SHP77 treated with DMSO at 0.1 percent for 48 hours (cell line): ENCODE data around the gene CYYR1.

Experiments used
- DNase-seq: peaks from one replicate; lab custom pipeline; 2025; lab: John Stamatoyannopoulos, UW

CYYR1 gene

DNA sequence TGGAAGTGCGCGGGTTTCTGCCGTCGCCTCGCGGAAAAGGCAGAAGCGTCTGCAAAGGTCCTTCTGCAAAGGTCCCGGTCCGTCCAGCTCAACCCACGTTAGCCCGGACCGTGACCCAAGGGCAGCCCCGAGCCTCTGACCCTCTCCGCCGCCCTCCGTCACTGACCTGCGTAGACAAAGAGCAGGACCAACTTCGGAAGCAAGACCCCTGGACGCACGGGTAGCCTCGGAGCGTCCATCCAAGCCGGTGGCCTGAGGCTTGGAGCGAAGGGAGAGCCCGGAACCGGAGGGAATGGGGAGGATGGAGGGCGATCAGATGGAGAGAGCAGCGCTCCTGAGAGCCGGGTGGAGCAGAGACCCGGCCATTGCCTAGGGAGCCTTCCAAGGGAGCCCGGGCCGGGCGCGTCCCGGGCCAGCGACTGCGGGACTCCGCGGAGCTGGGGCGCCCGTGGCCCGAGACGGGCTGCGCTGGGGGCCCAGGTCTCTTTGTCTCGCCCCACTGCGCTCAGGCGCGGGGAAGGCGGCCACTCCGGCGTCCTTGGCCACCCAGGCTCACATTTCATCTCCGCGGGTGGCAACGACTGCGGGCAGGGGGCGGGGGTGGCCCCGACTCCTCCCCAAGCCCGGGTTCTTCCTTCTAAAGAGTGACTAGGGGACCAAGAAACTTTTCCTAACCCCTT is at the start of gene CYYR1:
CYYR1 (minus strand) TSS at position 585 of the 680 bp plus-strand sequence; CDS start at position 239, 346 bp downstream.
- no peak for DNase-seq

DNA sequence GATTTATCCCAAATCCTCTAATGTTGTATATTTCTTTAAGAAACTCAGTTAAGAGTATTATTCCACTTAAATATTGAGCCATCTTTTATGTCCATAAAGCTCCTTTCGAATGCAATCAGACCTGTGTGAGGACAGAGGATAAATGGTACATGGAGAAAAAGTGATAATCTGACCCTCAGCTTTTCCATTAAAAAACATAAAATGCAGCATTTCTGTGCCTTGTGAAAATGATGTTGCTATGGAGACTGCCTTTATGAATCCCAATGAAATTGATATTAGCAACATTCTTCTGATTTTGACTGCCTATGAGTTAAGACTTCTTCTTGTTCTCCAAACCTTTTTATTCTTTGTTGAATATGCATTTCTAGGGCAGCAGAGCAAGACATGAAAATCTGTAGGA is 44.1 kb upstream of the CYYR1 start:
- DNase-seq: no peak

DNA sequence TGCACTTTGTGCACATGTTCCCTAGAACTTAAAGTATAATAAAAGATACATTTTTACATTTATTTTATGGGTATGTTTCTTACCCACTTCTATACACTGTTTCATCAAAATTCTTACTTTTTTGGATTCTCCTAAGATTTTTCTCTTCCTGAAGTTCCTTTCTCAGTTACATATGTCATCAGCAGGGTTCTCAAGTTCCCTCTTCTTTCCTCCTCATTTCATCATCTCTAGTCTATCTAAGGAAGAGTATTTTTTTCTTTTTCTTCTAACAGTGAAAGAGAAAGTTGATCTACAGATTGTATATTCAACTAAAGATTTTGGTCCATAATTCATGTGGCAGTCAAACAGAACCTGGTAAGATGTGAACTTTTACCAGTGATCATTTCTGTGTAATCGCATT is 41.2 kb upstream of the CYYR1 start:
- no peak for DNase-seq

DNA sequence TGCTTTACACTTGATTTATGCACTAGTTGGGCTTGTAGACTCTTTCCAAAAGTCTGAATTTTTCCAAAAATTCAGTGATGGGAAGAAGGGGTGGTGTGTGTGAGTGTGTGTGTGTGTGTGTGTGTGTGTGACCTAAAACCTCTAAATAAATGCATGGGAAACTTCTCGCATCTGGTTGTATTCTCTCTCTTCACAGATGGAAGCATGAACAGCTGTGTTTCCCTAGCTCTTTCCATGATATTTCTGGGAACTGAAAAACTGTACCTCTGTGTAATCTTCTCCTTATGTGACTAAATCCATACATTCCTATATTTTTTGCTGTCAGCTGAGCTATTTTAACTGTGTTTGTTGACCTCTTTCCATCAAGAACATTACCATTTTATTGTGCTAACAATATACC is 26.2 kb upstream of the CYYR1 start:
- no peak for DNase-seq

DNA sequence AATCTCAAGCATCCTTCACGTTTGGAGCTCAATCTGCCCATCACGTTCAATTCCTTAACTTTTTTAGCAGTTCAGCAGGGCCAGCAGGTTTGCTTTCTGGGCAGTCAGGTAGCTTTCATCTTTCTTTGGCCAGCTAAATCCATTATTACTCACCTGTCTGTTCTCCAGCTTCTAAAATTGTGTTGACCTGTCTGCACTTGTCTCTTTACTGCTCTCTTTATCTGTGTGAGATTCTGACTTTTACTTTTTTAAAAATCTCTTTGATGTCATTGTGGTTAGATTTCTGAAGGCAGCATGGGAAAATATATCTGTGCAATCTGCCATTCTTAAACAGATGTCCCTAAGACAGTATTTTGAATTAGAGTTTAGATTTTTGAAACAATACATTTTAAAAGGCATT is 24.9 kb upstream of the CYYR1 start:
- no peak for DNase-seq

DNA sequence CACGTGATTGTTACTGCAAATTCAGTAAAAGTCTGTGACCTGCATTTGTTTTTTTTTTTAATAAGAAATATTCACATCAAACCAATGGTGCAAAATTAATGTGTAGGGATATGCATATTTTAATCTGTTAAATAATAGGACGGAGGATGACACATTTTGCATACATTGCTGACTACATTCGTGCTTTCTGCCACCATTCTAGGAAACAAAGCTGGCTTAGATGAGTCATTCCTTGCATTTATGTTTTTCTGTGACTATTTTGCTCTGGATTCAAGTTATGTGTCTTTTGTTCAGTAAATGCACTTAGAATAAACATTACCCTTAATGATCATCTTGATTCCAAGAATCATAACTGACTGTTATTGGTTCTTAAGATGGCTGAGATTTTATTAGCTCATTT is 23.9 kb upstream of the CYYR1 start:
- no peak for DNase-seq

DNA sequence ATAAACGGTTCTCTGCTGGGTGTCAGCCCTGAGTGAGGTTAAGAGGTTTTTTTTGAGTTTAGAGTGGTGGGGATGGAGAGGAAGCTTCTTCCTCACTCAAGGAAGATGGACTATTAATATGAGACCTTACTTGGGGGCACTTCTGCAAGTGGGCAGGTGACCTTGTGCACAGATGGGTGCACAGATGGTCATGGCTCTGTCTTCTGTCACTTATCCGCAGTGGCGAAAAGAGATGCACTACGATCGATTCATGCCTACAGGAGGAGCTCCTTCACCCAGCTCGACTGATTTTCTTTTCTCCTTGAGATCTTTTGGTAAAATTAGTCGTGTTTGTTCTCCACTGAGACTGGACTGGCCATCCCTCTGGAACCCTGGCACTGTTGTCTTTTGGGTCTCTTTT is 22.9 kb upstream of the CYYR1 start:
- DNase-seq: no peak

DNA sequence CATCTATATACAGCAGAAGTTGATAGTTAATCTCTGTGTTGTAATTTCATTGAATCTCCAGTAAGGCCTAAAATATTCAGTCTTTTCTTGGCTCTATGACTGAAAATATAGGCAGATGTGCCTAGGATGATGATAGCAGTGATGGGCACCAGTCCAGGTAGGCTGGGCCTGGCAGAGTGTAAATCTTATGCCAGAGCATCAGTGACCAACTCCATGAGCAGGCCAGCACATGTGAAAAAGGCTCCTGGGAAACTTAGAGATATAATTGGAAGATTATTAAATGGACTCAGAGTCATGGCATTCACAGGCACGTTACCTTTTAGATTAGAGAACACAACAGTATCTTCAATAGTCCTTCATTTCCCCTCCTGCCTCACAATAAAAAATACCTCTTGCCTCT is 20.7 kb upstream of the CYYR1 start:
- no peak for DNase-seq

DNA sequence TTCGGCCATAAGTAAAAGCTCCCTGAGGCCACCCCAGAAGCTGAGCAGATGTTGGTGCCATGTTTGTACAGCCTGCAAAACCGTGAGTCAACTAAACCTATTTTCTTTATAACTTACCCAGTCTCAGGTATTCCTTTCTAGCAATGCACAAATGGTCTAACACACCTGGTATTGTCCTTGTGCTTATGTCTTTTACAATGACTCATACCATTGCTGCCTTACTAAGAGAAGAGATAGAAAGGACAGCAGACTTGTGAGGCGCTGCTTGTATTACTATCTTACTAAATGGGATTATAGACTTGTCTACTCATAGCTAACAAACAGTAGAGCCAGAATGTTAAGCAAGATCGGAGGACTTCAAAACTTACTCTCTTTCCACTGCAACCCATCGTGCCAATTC is 18.5 kb upstream of the CYYR1 start:
- no peak for DNase-seq

DNA sequence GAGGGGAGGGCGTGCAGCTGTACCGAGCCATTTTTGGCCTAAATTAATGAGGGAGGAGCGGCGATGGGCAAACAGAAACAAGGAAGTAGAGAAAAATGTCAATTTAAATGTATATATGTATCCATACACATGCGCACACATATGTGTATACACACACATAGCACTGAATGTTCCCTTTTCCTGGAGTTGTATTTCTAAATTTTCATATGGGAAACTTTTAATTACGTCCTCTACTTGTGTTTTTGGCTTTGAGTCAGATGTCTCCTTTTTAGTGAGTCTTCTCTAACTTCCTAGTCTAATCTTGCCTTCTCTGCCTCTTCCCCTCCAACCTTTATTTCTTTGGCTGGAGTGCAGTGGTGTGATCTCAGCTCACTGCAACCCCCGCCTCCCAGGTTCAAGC is 15.4 kb upstream of the CYYR1 start:
- DNase-seq: no peak

DNA sequence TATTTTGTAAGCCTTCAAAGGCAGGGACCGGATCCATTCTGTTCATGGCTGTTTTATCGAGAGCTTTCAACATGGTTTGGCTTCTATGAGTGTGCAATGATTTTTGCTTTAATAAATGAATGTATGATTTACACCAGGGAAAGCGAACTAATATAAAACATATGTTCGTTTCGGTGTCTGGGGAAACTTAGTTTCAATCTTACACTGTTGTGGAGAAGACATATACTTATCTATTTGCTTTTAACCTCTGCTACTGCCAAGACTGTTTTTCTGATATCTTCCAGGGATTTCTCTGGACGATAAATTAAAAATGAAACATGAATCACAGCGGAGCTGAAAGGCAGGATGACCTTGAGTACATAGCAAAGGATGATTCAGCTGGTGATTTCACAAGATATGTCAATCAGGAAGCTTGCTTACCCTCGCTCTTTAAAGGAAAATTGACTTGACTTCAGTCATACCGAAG is 14.7 kb upstream of the CYYR1 start:
- DNase-seq: no peak

DNA sequence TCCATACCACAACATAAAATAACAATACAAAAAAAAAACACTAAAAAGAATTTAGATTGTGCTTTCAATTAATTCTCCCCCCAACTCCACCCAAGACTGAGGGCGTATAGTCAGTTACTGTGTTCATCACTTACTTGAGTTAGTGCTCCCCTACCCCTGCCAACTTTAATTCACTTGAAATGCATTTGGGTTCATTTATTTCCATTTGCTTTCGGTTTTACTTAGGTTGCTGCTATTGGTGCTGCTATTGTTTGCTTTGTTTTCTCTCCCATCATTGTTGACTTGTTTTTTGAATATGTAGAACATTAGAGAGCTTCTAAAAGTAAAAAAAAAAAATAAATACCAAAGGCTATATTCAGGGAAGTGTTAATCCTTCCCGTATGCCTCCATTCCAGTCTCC is 10.7 kb upstream of the CYYR1 start:
- DNase-seq: no peak

DNA sequence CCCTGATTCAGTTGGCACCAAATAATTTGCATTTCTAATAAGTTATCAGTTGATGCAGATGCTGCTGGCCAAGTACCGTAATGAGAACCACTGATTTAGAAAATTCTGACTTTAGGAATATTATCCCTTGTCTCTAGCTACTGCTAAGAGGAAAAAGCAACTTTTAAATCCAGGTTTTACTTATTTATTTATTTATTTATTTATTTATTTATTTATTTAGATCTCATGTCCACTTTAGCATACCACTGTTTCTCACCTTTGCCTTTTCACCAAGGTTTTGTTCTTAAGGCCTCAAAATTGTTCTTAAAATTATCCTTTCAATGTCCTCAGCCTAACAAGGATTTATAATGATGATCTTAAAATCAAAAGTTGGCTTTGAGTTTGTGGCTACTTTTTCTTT is 8.7 kb upstream of the CYYR1 start:
- DNase-seq: no peak

DNA sequence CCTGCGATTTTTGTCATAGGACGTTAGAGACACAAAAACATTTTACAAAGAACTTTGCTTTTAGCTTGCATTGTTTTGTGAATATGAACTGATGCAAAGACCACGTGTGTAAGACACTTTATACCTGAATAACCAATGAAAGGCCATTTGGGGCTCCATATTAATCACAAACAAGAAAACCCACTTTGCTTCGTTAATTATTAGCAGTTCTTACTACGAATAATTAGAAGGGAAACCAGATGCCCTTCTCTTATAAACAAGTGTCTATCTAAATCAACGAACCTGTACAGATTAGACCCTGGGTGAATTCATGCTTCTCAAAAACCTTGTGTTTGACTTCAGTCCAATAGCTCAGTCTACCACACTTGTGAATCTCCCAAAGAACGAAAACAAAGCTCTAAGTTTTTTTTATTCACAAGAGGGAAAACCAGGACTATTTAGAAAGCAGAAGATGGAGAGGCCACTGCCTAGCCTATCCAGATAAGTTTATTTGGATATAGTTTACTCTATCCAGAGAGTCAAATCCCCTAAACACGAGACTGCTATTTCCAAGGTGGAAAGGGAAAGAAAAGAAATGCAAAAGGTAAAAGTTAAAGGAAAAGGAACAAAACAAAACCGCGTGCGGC is 897 bp downstream of the CYYR1 start:
- DNase-seq: no peak

DNA sequence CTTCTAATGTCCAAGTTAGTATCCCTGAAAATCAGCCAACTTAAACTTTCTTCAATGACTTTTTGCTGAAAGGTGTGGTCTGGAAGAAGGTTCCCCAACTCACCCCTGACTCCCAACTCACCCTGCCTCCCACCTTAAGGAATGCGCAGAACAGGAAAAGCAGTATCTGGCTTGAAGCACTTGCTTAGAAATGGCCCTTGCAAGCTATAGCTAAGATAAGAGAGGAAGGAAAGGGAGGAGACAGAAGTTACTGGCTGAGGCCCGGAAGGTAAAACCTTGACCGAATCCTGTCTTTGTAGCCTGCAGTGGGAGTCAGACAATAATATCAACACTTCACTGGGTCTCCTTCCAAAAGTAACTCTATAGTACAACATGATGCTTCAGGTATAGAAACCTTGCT is 2.9 kb downstream of the CYYR1 start:
- DNase-seq: no peak

DNA sequence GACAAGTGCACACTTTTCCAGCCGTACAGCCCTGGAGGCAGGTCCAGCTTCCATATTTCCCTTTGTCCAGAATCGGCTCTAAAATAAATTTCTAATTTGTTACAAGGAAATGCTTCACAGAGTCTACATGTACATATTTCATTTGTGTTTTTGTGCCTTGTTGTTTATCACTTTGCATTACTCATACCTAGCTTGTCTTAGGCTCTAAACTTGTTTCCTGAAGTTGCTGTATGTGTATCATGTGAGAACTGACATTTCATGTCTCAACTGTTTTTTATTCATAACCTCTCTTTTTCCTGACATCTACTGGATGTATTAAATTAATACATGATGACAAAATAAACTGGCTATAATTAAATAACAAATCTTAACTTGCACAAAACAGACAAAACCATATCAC is 7.5 kb downstream of the CYYR1 start:
- no peak for DNase-seq

DNA sequence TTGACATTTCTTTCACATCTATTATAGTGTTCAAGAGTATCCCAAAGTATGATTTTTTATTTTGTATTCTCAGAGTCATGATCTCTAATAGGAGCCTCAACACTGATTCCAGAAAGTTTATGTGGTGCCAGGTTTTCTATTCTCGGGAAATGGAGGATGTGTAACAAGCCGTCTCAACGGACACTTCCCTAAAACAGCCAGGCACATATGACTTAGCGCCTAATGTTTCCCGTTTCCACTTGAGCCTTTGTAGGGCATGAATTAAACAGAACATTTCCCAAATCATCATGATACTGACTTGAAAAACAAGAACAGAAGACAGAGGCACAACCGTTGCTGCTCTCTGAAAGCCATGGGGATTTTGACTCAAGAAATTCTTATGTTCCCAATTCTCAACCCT is 8.0 kb downstream of the CYYR1 start:
- no peak for DNase-seq

DNA sequence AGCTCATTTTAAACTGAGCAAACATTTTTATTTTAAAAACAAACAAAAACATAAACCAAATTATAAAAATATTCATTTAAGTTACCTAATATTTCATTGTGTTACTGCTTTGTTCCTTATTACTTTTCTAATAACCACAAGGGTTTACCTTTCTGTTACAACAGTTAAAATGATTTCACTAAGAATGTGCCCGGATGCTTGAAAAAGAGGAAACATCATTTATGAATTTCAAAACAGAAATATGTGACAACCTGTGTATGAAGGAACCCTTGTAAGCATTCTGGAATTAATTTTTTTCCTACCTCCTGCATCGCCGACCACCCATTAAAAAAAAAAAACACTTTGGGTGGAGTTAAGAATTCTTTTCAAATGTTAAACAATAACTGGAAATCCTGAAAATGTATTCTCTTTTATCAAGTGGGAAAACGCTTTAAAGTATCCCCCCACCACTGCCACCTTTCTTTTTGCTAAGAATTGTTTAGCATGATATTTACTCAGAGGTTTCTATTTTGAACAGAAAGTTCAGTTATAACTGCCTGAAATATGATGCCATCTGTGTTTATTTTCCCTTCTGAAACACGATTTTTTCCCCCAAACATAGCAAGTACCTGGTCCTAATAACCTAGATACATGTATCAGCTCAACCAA is 9.1 kb downstream of the CYYR1 start:
- no peak for DNase-seq

DNA sequence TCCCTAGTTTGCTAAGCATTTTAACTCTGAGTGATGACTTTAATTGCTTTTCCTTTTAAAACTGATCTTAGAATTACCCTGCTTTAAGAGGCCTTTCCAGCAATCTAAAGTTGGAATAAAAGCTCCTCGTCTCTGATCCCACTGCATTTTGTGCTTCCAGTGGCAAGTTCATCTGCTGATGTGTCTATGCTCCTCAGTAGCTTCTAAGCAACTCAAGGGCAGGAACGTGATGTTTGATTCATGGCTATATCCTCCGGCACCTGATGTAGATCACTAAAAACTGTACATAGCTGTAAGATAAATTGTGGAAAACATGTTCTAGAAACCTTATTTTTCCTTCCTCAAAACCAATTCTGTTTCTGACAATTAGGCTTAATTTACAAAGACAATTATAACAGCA is 12.5 kb downstream of the CYYR1 start:
- DNase-seq: no peak

DNA sequence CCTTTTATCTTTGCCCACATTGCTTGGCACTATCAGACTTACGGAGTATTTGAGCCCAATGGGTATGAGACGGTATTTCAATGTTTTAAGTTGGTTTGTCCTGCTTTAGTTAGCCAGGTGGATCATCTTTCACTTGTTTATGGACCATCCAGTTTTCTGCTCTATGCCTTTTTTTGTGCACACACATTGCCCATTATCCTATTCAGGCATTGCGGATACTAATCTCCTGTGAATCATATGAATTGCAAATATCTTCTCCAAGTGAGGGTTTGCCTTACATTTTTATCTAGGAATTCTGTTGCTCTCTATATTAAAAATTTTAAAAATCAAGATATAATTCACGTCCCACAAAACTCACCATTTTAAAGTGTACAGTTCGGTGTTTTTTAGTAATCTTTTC is 14.0 kb downstream of the CYYR1 start:
- no peak for DNase-seq

DNA sequence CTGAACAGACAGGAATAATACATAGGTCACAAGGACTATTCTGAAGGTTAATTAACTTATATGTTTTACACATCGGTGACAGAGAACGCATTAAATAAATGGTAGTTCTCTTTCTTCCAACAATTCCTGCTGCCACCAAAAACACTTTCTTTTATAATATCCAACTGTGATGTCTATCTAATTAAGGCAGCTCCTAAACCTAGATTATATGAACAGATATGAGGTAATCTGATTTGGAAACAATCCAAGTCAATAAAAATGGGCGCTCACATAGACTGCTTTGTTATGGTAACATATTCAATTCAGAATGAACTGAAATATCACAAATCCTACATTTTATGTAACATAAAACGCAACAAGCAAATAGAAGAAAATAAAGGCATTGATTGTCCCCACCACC is 16.0 kb downstream of the CYYR1 start:
- DNase-seq: no peak

DNA sequence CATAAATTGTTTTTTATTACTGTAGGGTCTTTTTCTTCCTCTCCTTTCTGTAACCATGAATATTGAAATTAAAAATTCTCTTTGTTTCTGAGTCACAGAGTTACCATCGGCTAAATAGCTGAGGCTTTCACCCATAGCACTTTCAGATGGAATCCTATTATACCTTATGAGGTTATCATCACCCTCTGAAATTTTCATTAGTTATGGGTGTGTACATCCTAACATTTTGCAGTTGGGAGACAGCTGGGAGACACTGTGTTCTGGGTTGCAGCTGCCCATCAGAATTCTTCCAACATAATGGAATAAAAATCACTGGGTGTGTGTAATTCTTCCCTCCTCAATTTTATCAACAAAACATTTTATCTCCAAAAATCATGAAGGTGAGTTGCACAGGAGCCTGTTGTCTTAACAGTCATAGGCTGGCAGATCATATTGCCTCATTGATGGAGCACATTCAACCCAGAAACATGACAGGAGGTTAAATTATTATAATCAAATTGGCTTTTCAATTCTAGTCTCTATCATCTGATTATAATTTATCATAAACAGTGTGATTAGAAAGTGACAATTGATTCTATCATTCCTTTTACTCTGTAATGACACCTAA is 17.4 kb downstream of the CYYR1 start:
- DNase-seq: no peak

DNA sequence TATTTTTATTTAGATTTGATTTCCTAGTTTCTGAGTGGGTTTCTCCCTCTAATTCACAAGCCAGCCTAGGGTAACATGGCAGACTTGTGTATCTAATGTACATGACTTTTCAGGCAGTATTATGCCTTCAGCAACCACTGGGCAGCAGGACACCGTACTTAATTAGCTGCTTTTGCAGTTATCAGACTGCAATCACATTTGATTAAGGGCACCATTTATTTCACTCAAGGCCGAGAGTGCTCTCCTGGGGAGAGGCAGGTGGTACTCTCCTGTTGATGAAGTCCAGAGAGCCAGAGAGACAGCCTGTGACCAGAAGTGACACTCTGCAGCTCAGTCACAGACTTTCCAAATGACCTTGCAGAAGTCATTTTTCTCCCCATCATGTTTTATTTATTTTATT is 18.7 kb downstream of the CYYR1 start:
- DNase-seq: no peak
